ENCODE results near the gene PTPN2.

- TF ChIP-seq CTCF (IDR thresholded peaks at IDR 0.05; ENCODE audit: insufficient read depth, low read depth, low read length) (peak; percentile 62), EZH2 (IDR thresholded peaks at IDR 0.05; ENCODE audit: insufficient read depth, low read length) (no peak)
These were observed 139.9 kb downstream of the PTPN2 start for GRCh38 chr18:12744103-12744502.

Measured in astrocyte (in vitro differentiated cells and primary cell).